K562 (cell line): Measurements from ENCODE around the gene ABHD10. TPM values are rescaled to one million over a fixed set of nuclear protein-coding genes. Genes with fewer than 3 reads are reported as not detected.

Experiments used
- CTCFL ChIP-seq: IDR thresholded peaks from 2 replicates; pipeline ENCODE4 v1.6.1; 2011; ENCODE audit warnings: borderline replicate concordance, low read depth, mild to moderate bottlenecking, moderate library complexity, low read length; ENCODE audit not compliant: insufficient read depth, poor library complexity, severe bottlenecking
- FOXP1 ChIP-seq: sonication (generic); formaldehyde crosslinking; IDR thresholded peaks from 2 replicates; pipeline ENCODE4 v1.8.0; 2022; ENCODE audit warnings: mild to moderate bottlenecking, missing genetic modification reagents
- HDAC3 ChIP-seq: fragments of 450-650 bp; IDR thresholded peaks from 2 replicates; pipeline ENCODE4 v1.6.1; 2018; ENCODE audit warnings: borderline replicate concordance, mild to moderate bottlenecking, moderate library complexity; ENCODE audit not compliant: partially characterized antibody
- HMG20A ChIP-seq: fragments of 450-650 bp; formaldehyde crosslinking; conservative IDR thresholded peaks from 2 replicates; pipeline ENCODE4 v1.4.0; 2020; ENCODE audit warnings: mild to moderate bottlenecking, mixed read lengths
- HNRNPLL ChIP-seq: fragments of 200-400 bp; formaldehyde crosslinking; IDR thresholded peaks from 2 replicates; pipeline ENCODE4 v1.6.1; 2017; ENCODE audit warnings: low read length, low read depth, mild to moderate bottlenecking; ENCODE audit not compliant: poor library complexity, severe bottlenecking
- MAX ChIP-seq: sonication (generic); formaldehyde crosslinking; IDR thresholded peaks from 2 replicates; pipeline ENCODE4 v1.9.0; 2022; ENCODE audit warnings: mild to moderate bottlenecking, missing genetic modification reagents
- PML ChIP-seq: IDR thresholded peaks from 2 replicates; pipeline ENCODE4 v1.6.1; 2012; ENCODE audit warnings: low read length, inconsistent platforms
- RB1 ChIP-seq: fragments of 450-650 bp; IDR thresholded peaks from 2 replicates; pipeline ENCODE4 v1.6.1; 2017; ENCODE audit warnings: low read depth, mild to moderate bottlenecking
- REST ChIP-seq, 2 experiments: fragments of 450-650 bp; formaldehyde crosslinking in 1 of 2; IDR thresholded peaks; 2 replicates each; pipeline versions ENCODE4 v1.4.0 to v1.6.1; 2014 to 2020; ENCODE audit warnings: mild to moderate bottlenecking in 2 of 2, borderline replicate concordance in 1 of 2, low read depth in 1 of 2
- TAF1 ChIP-seq: IDR thresholded peaks from 2 replicates; pipeline ENCODE4 v1.6.1; 2011; ENCODE audit warnings: mild to moderate bottlenecking, low read length, moderate library complexity; ENCODE audit not compliant: insufficient read depth, control insufficient read depth, severe bottlenecking; ENCODE audit errors: extremely low read depth
- ZBTB33 ChIP-seq: sonication (generic); formaldehyde crosslinking; IDR thresholded peaks from 2 replicates; pipeline ENCODE4 v1.8.1; 2023; ENCODE audit warnings: mild to moderate bottlenecking, missing genetic modification reagents
- polyA plus RNA-seq, 8 experiments: library from polyadenylated mRNA; depleted of rRNA in 4 of 8; stranded (reverse) in 5 of 8; unstranded in 3 of 8; fragments of >200 nt; fragmentation: Nextera tagmentation in 2 of 8; fragmentation: Illumina TruSeq in 1 of 8; extraction: Ambion mirVana in 2 of 8; extraction: Trizol in 1 of 8; gene quantifications; 2 replicates each; pipeline versions ENCODE4 v1.2.1 to v1.2.3, GENCODE V29; 2011 to 2014; ENCODE audit warnings: inconsistent platforms in 1 of 8, missing spikeins in 1 of 8
- total RNA-seq, 7 experiments: library from RNA; depleted of rRNA in 6 of 7; stranded (reverse); fragments of >200 nt in 6 of 7; fragmentation: Illumina TruSeq in 2 of 7; extraction: Trizol in 2 of 7; gene quantifications; 2 replicates each; pipeline versions ENCODE4 v1.2.1 to v1.2.3, GENCODE V29; 2011 to 2021; ENCODE audit warnings: low replicate concordance in 1 of 7

The ABHD10 gene
- total and polyA plus RNA-seq, 9 of the 15 experiments (the other 6 are each of a cell fraction or from before 2014, with no cell fraction given), result 6.1 to 29.5 (median 11.5) TPM

GRCh38 chr3:111978583-111979433, at the start of gene ABHD10 (continued):
- peak; percentile 46 for TF ChIP-seq TAF1
- TF ChIP-seq ZBTB33 (CRISPR knock-in tag), result peak; percentile 93
- TF ChIP-seq PML, result peak; percentile 45; the same call in 1 of the 2 replicates
- TF ChIP-seq RB1, result peak; percentile 70; the same call in 1 of the 2 replicates
- TF ChIP-seq MAX, result peak; percentile 62
- peak; percentile 98 for TF ChIP-seq HNRNPLL
- TF ChIP-seq HMG20A (CRISPR knock-in tag), result no peak
- TF ChIP-seq REST (IDR thresholded peaks at IDR 0.05; ENCODE audit: borderline replicate concordance), result no peak
- no peak for TF ChIP-seq REST (CRISPR knock-in tag; IDR thresholded peaks at IDR 0.05; ENCODE audit: low read depth)
- peak; percentile 49 for TF ChIP-seq HDAC3
- TF ChIP-seq FOXP1 (CRISPR knock-in tag), result 0 out of 2 replicates have a peak, but pooled peaks have one; percentile 26
- TF ChIP-seq CTCFL, result no peak
